Activated CD8-positive, alpha-beta memory T cell treated with anti-CD3 and anti-CD28 coated beads for 1 hour (primary cell): ENCODE results near the gene TANGO6.

ENCODE experiments used
- DNase-seq, 2 donors: peaks; one replicate each; pipeline ENCODE4 v3.0.0-alpha.2; 2020; ENCODE audit warnings: low read depth in 1 of 2; ENCODE audit errors: extremely low read depth in 1 of 2

Gene TANGO6

DNA sequence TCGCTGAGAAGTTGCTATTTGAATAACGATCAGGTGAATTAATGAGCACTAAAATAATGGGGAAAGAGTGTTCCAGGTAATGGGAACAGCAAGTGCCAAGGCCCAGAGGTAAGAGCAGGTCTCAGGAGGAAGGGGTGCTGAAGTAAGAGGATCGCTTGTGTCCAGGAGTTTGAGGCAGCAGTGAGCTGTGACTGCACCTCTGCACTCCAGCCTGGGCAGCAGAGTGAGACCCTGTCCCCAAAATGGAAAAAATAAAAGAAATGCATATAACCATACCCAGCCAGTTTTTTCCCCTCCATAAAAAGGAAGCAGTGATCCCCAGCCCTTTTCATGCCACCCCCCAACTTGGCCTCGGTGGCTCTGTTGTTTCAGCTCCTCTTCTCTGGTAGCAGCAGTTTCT, 245.4 kb downstream of the TANGO6 start:
- no peak for DNase-seq

- no peak for DNase-seq
These were observed 246.0 kb downstream of the TANGO6 start for GRCh38 chr16:69089091-69089910.

- no peak for DNase-seq
These were observed 250.6 kb downstream of the TANGO6 start for GRCh38 chr16:69093974-69094373.

DNA sequence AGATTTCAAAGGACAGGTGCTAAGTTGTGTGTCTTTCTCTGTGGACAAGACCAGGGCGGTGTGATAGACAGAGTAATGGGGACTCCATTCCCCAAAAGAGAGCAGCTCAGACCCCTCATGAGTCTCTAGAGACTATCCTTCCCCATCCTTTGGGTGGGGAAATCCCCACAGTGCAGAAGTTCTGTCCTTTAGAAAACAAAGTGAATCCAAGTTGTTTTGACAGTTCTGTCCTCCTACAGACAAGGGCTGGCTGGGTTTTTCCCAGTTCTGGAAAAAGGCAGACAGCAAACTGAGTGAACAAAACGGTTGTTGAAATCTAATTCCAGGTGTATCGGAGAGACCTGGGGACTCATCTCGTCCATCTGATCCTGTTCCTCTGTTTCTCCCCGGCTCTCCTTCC, 251.2 kb downstream of the TANGO6 start:
- DNase-seq: no peak

GRCh38 chr16:69095193-69095592, 251.9 kb downstream of the TANGO6 start:
- DNase-seq: no peak

DNA sequence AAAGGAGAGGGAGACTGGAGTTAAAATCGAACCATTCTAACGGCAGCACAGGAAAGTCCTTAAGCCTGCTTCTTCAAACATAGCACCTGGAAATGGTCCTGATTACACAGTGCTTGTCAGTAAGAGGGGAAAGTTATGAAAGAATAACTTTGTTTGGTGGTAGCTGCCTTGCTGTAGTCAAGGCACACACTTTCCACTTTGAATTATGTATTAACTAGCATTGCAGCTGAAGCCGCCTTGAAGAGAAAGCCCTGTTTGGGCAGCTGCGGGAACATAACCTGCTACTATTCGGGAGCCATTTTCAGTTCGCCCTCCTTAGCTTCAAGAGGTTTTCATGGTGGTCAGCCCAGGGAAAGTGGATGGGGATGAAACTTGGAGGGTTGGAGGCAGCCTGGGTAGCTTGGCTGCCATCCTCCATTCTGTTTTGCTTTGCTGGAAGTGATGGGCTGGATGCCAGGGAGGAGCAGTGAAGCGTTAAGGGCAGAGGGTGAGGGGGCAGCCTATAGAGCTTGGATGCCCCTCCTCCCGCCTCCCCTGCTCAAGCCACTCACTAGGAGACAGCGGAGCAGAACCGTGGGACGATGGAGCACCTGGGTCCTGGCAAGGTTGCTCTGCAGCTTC, 256.9 kb downstream of the TANGO6 start:
- DNase-seq: no peak

GRCh38 chr16:69105501-69106361, 262.4 kb downstream of the TANGO6 start, which contains the start of gene HAS3:
TSS of gene HAS3 (plus strand) at chr16:69105653. CDS start at chr16:69109396, 3,743 bp downstream.
- no peak for DNase-seq

GRCh38 chr16:69106491-69107315, 263.4 kb downstream of the TANGO6 start:
- DNase-seq: no peak

DNA sequence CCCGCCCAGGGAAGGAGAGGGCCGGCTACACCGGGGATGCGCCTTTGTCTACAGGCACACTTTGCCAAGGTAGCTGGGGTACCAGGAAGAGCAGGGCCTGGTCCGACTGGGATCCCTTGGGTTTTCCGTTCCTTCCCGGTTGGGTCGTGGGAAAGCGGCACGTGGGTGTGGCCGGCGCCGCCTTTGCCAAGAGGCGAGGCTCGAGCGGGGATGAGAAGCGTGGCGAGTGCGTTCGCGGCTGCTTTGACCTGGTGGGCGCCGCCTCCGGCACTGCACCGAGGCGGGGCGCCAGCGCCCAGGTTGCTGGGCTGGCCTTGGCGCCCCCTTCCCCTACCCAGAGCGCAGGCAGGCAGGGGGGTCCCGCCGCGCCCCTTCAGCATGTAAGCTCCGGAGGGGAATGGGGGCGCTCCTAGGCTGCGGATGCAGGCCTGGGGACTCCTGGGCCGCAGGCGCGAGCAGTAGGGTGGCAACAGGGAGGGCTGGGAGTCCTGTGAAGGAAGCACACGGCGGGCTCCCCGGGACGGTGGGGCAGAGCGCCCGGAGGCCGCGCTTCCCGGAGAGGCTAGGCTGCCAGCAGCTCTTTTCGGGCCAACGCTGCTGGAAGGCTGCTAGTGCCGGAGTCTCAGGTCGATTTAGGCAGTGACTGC, 264.1 kb downstream of the TANGO6 start:
- DNase-seq: no peak

DNA sequence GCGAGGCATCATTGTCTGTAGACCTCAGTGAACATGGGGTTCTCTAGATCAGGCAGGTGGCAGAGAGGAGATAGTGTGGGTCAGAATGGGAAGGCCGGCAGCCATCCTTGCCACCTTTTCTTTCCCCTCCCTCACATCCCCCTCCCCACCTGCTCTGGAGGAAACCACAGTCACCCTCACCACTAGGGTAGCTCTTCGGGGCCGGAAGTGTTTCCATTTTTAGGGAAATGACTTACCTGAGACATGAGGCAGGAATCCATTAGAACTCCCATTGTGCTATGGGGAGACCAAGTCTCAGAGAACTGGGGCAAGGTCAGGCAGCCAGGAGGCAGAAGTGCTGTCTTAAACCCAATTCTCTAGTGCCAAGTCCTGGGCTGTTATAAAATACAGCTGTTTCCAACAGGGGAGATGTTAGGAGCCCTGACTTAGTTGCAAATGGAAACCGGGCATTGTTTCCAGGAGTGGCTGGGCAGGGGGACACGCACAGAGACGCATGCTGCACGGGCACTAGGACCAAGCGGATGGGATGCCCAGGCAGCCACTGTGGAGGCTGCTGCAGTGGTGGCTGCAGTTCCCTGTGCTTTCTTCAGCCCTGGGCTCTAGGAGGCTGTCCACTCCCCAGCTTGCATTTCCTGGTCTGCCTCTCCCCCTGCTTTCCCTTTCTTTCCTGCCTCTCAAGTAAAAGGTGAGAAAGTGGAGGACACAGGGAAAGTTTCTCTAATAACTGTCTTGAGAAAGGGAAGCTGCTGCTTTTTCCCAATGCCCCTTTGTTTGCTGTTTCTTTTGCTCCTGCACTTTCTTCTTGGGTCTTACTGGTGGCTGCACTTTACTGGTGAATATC, 265.0 kb downstream of the TANGO6 start:
- DNase-seq: no peak

- DNase-seq: no peak
These were observed 265.5 kb downstream of the TANGO6 start for GRCh38 chr16:69108905-69109252.

GRCh38 chr16:69109486-69110270, 266.3 kb downstream of the TANGO6 start:
- no peak for DNase-seq

DNA sequence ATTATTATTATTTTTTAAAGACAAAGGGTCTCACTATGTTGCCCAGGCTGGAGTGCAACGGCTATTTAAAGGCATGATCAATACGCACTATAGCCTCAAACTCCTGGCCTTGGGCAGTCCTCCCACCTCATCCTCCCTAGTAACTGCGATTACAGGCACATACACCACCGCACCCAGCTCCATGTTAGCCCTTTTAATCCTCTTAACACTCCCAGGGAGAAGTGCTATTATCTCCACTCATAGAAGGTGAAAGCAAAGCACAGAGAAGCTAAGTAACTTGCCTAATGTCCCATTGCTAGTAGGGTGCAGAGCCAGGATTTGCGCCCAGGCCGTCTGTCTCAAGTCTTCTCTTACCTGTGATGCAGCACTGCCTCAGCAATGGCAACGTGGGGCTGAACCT, 267.1 kb downstream of the TANGO6 start:
- no peak for DNase-seq

DNA sequence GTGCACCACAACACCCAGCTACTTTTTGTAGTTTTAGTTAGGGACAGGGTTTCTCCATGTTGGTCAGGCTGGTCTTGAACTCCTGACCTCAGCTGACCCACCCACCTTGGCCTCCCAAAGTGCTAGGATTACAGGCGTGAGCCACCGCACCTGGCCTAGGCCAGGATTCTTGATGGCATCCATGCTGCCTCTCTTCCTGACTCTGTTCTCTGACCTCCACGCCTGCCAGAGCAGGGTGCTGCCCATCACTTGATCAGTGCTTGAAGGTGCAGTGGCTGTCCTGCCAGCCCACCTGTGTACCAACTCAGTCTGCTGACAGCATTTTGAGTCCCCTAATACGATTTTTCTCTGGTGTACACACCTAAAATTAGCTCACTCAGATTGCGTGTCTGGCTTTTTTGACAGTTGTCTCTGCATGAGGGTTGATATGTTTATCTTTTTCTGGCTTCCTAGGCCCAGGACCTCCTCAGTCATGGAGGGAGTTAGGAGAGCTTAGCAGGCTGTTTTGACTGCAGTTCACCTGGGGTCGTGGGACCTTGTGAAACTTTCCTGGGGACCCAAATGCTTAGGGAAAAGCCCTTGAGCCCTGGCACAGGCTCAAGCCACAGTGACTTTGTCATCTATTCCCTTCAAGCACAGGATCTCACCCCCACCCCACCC, 268.0 kb downstream of the TANGO6 start:
- DNase-seq: no peak

GRCh38 chr16:69111876-69112230, 268.5 kb downstream of the TANGO6 start:
- no peak for DNase-seq

DNA sequence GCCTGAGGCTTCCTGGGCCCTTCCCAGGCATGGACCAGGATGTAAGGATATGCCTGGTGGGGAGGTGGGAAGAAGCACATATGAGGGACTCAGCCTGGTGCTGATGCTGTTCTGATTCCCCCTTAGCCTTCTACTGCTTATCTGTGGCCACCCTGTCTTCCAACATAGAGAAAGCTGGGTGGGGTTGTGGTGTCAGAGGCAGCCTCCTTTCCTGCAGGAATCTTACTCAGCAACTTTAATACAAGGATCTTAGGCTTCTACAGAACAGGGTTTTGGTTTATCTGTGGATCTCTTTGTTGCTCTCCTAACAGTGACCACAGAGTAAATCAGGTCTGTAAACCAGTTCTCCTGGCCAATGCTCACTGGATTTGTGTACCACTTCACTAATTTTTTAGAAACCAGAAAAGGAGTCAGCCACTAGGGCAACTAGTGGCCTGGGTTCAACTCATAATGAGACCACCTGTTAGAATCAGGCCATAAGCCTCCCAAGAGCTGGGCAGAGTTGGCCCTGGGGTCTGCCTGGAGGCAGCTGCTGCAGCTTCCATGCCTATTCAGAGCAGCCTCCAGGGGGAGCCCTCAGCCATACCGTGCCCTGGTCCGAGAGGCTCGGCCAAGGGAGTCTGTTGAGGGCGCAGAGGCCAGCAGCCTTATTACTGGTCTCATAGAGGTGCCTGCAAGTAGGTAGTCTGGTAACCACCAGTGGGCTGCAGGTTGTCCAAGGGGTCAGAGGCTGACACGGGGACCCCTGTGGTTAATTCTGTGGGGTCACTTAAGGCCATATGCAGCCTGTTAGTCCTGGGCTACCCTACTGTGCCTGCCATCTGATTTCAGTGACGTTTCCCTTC, 269.2 kb downstream of the TANGO6 start:
- no peak for DNase-seq

DNA sequence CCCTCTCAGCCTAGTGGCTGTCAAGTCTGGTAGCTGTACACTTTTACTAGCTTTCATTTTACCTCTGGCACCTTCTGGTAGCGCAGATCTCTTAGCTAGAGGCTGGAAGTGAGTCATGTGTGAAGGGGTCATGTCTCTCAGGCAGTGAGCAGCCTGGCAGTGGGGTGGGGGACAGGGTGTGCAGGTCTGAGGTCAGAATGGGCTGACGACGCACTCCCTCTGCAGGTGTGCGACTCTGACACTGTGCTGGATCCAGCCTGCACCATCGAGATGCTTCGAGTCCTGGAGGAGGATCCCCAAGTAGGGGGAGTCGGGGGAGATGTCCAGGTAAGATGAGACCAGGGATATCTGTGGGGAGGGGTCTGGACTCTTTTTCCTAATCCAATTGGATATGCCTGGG, 269.9 kb downstream of the TANGO6 start:
- DNase-seq: no peak
